Osteoblast (primary cell): ENCODE results near the gene MCC. TPM values are rescaled to one million over a fixed set of nuclear protein-coding genes. Genes with fewer than 3 reads are reported as not detected.

Experiments
- DNase-seq: peaks from one replicate; pipeline ENCODE4 v3.0.0; 2011; ENCODE audit warnings: low spot score, mixed read lengths; ENCODE audit not compliant: insufficient read length; ENCODE audit errors: missing footprints
- H2AFZ ChIP-seq: 2 replicates; pipeline ENCODE4 v1.6.0; 2011; ENCODE audit warnings: mild to moderate bottlenecking, low read length
- H3K27ac ChIP-seq: 2 replicates; pipeline ENCODE4 v1.5.1; 2011; ENCODE audit warnings: mild to moderate bottlenecking, low read depth, low read length, moderate library complexity
- H3K27me3 ChIP-seq: 2 replicates; pipeline ENCODE4 v1.6.0; 2012; ENCODE audit warnings: mild to moderate bottlenecking, control low read depth, inconsistent platforms, low read length, moderate library complexity; ENCODE audit not compliant: insufficient read depth
- H3K36me3 ChIP-seq: 2 replicates; pipeline ENCODE4 v1.5.1; 2011; ENCODE audit warnings: mild to moderate bottlenecking, low read length, control low read depth, moderate library complexity; ENCODE audit not compliant: insufficient read depth
- H3K4me1 ChIP-seq: 2 replicates; pipeline ENCODE4 v1.5.1; 2011; ENCODE audit warnings: mild to moderate bottlenecking, low read length, control low read depth, moderate library complexity; ENCODE audit not compliant: insufficient read depth
- H3K4me2 ChIP-seq: 2 replicates; pipeline ENCODE4 v1.6.0; 2011; ENCODE audit warnings: mild to moderate bottlenecking, low read length; ENCODE audit not compliant: insufficient read depth
- H3K4me3 ChIP-seq: fragments of 200-600 bp; sonication (generic); 3 replicates; pipeline ENCODE4 v1.5.1; 2012; ENCODE audit warnings: mild to moderate bottlenecking, low read length, inconsistent platforms; ENCODE audit not compliant: insufficient read depth
- H3K79me2 ChIP-seq: 2 replicates; pipeline ENCODE4 v1.6.0; 2012; ENCODE audit warnings: mild to moderate bottlenecking, low read length, control low read depth, inconsistent platforms; ENCODE audit not compliant: insufficient read depth
- H3K9me3 ChIP-seq: 2 replicates; pipeline ENCODE4 v1.5.1; 2011; ENCODE audit warnings: low read depth, low read length, control low read depth
- H4K20me1 ChIP-seq: 2 replicates; pipeline ENCODE4 v1.6.0; 2012; ENCODE audit warnings: mild to moderate bottlenecking, low read length, control low read depth; ENCODE audit not compliant: insufficient read depth
- total RNA-seq: library from RNA; depleted of rRNA; stranded (reverse); fragments of >200 nt; gene quantifications from 2 replicates; pipeline ENCODE4 v1.2.3, GENCODE V29; 2012
- TF ChIP-seq, protein P1 (sequence below): IDR thresholded peaks from 2 replicates; pipeline ENCODE4 v1.5.1; 2011; ENCODE audit warnings: mild to moderate bottlenecking, low read depth, low read length, moderate library complexity; ENCODE audit errors: extremely low read depth

Gene MCC
- total RNA-seq, 1 donor: 45.6 TPM

DNA sequence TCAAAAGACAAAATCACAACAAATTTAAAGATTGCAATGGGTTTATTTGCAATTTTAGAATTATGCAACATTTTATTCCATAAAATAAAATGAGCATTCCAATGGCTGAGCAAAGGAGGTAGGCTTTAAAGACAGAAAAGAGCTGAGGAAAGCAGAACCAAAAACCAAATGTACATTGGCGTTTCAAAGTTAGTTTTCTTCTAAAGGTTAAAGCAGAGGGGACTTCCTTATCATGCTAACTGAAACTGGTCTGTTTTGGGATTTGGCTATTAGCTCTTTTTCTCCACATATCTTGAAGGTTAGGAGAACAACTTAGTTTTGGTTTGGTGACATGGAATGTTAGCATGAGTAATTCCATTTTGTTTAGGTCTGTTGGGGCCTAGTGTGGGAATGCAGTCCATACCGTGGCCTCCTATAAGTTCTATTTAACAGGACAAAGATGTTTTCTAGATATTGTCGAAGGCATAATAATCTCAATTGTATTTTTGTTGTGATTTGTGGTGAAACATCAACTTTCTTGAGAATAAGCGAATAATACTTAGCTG, 491.4 kb downstream of the MCC start:
- Histone ChIP-seq H3K4me2 (no peak overlapping the region), H3K27ac (peak overlapping the region; percentile 49)

DNA sequence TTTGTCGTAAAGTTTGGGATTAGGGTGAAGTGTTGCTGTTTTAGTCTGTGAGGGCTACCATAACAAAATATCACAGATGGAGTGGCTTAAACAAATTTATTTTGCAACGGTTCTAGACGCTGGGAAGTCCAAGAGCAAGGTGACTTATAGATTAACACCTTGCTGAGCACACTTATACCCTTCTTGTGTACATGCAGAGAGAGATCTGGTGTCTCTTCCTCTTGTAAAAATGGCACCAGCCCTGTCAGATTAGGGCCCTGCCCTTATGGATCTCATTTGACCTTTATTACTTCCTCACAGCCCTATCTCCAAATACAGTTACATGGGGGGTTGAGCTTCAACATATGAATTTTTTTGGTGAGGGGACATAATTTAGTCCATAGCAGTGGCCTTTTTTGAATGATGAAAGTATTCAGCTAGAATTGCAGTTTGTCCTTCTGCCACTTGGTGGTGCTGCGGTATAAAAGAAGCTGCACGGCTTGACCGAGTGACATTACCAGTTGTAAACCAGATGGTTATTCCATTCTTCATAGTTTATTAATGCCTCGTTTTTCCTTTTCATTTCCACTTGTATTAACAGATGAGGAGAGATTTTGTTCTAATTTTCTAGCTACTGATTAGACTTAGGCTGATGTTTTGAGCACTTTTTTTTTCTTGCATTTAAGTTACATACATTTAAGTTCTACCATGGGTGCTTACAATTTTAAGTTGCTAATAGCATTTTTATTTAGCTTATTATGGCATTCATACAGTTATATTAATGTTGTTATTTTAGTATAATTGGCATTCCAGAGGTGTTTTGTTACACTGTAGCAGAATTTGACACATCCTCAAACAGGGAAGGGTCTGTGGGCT, 492.3 kb downstream of the MCC start:
- Histone ChIP-seq H3K4me1 (peaks cover 14% of the 10 kb centered on the region), H4K20me1 (no peaks in the 10 kb centered on the region), H3K36me3 (peaks cover 5% of the 10 kb centered on the region), H3K4me2 (peak overlapping the region; percentile 11), H3K4me3 (no peak overlapping the region), H3K9me3 (no peaks in the 10 kb centered on the region), H3K79me2 (peaks cover 57% of the 10 kb centered on the region), H2AFZ (no peak overlapping the region), H3K27me3 (no peaks in the 10 kb centered on the region), H3K27ac (peak overlapping the region; percentile 49)
- DNase-seq: no peak
- TF ChIP-seq, protein P1, sequence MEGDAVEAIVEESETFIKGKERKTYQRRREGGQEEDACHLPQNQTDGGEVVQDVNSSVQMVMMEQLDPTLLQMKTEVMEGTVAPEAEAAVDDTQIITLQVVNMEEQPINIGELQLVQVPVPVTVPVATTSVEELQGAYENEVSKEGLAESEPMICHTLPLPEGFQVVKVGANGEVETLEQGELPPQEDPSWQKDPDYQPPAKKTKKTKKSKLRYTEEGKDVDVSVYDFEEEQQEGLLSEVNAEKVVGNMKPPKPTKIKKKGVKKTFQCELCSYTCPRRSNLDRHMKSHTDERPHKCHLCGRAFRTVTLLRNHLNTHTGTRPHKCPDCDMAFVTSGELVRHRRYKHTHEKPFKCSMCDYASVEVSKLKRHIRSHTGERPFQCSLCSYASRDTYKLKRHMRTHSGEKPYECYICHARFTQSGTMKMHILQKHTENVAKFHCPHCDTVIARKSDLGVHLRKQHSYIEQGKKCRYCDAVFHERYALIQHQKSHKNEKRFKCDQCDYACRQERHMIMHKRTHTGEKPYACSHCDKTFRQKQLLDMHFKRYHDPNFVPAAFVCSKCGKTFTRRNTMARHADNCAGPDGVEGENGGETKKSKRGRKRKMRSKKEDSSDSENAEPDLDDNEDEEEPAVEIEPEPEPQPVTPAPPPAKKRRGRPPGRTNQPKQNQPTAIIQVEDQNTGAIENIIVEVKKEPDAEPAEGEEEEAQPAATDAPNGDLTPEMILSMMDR: peak; percentile 93

More for the DNA sequence above, 491.4 kb downstream of the MCC start:
- H4K20me1 ChIP-seq: no peaks in the 10 kb centered on the region
- peaks cover 50% of the 10 kb centered on the region for H3K79me2 ChIP-seq
- H3K36me3 ChIP-seq: peaks cover 12% of the 10 kb centered on the region
- no peaks in the 10 kb centered on the region for H3K9me3 ChIP-seq
- H2AFZ ChIP-seq: no peak overlapping the region
- peaks cover 14% of the 10 kb centered on the region for H3K4me1 ChIP-seq
- H3K27me3 ChIP-seq: no peaks in the 10 kb centered on the region
- H3K4me3 ChIP-seq: no peak overlapping the region
- TF ChIP-seq, protein P1: no peak
- no peak for DNase-seq

DNA sequence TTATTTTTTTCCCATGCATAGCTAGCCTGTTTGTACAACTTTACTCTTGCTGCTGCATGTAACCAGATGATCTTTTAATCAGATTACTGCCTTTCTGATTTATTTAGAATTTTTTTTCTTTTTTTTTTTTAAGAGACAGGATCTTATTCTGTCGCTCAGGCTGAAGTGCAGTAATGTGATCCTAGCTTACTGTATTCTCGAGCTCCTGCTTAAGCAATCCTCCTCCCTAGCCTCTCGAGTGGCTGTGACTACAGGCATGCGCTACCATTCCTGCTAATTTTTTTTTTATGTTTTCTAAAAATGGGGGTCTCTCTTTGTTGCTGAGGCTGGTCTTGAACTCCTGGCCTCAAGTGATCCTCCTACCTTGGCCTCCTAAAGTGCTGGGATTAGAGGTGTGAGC, 502.0 kb downstream of the MCC start:
- H3K79me2 ChIP-seq: peaks cover 95% of the 10 kb centered on the region
- TF ChIP-seq, protein P1: no peak
- no peaks in the 10 kb centered on the region for H4K20me1 ChIP-seq
- H3K27ac ChIP-seq: no peak overlapping the region
- H3K4me1 ChIP-seq: peaks cover 5% of the 10 kb centered on the region
- no peak overlapping the region for H3K4me2 ChIP-seq
- no peak for DNase-seq
- H3K36me3 ChIP-seq: peaks cover 7% of the 10 kb centered on the region
- no peak overlapping the region for H3K4me3 ChIP-seq
- H2AFZ ChIP-seq: no peak overlapping the region
- H3K27me3 ChIP-seq: no peaks in the 10 kb centered on the region
- H3K9me3 ChIP-seq: no peaks in the 10 kb centered on the region

DNA sequence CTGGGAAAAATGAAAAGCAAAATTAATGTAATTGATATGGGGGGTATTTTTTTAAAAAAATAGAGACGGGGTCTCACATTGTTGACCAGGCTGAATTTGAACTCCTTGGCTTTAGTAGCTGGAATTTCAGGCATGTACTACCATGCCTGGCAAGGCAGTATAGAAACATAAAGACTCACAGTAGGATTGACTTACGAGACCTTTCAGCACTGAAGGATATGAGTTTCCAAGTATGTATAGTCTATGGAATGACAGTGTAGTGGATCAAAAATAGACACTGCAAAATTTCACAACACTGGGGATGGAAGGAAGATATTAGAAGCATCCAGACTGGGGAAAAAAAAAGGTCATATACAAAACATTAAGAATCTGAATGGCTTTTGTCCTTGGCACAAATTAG, 504.9 kb downstream of the MCC start:
- Histone ChIP-seq H2AFZ (no peak overlapping the region), H3K79me2 (peaks cover 95% of the 10 kb centered on the region), H3K4me1 (peaks cover 6% of the 10 kb centered on the region), H3K27me3 (no peaks in the 10 kb centered on the region), H3K27ac (peak overlapping the region; percentile 18), H3K4me3 (no peak overlapping the region), H4K20me1 (no peaks in the 10 kb centered on the region), H3K36me3 (peaks cover 11% of the 10 kb centered on the region), H3K9me3 (no peaks in the 10 kb centered on the region), H3K4me2 (peak overlapping the region; percentile 44)
- TF ChIP-seq, protein P1: no peak
- DNase-seq: no peak
